ENCODE measurements around the gene USH1C. TPM values are rescaled to one million over a fixed set of nuclear protein-coding genes. Genes with fewer than 3 reads are reported as not detected.

USH1C gene
- total RNA-seq, 4 donors from 2014 or later = not detected

DNA sequence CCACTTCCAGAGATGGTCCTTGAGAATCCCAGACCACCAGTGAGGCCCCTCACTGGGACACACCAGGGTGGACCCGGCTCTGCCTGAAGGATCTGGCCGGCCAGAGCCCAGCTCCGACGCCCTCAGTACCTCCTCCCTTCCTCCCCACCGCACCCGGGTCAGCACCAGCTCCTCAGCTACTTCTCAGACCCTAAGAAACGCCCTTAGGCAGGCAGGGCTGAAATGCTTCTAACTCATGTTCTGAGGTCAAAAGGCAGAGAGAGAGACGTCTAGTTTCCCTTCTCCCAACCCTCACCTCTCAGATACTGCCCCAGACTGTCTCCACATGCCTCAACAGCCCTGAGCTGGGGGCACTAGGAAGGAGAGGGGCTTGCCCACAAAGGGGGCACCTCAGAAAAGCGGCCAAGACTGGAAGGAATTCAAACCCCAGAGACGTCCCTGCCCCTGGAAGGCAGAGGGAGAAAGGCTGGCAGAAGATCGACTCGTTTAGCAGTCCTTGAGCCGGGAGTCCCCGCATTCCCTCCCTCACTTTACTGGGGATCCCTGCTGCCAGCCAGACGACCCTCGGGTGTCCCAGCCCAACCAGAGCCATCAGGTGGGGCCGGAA, 539 bp downstream of the USH1C start:
- H3K27me3 ChIP-seq = peaks cover 0 to 43% of the 10 kb centered on the region in 2 donors
- DNase-seq (ENCODE audit: low spot score in 2 of 2) = no peak
- TF ChIP-seq CTCF (IDR thresholded peaks at IDR 0.05) (no peak), EP300 (IDR thresholded peaks at IDR 0.05) (no peak), POLR2A (IDR thresholded peaks at IDR 0.05) (no peak)
- WGBS, 2 donors = 34 to 39% methylated on average over 14 to 15 of the region's 17 CpGs
- peaks cover 0 to 8% (median 0%) of the 10 kb centered on the region in 4 donors for H3K4me1 ChIP-seq
- peak overlapping the region in 1 of 4 donors; percentile 64 for H3K27ac ChIP-seq
- H3K36me3 ChIP-seq = no peaks in the 10 kb centered on the region
- H3K9me3 ChIP-seq = no peaks in the 10 kb centered on the region
- H3K4me3 ChIP-seq = peak overlapping the region in 2 of 4 donors; percentile 15 to 33

DNA sequence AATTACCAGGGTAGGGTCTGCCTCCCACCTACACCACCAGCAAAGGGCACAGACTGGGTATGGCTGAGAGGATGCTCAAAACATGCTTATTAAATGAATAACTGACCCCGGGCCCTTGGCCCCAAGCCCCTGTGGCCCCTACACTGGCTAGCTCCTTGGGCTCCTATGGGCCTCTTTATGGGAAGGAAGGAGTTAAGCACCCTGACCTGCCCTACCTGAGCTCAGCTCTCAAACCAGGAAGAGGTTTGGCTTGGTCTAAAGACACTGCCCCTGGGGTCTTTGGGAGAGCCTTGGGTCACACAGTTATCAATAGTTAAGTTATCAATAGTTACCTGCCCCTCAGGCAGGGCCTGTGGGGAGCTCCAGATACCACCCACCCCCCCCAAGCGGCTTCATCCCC, 1.2 kb downstream of the USH1C start:
- Histone ChIP-seq H3K4me3 (peak overlapping the region in 1 of 4 donors; percentile 33), H3K36me3 (no peaks in the 10 kb centered on the region), H3K4me1 (peaks cover 0 to 8% (median 0%) of the 10 kb centered on the region in 4 donors), H3K9me3 (no peaks in the 10 kb centered on the region), H3K27ac (peak overlapping the region in 1 of 4 donors; percentile 64), H3K27me3 (peaks cover 0 to 42% of the 10 kb centered on the region in 2 donors)
- DNase-seq (ENCODE audit: low spot score in 2 of 2) = no peak
- TF ChIP-seq EP300 (IDR thresholded peaks at IDR 0.05) = no peak
- TF ChIP-seq POLR2A (IDR thresholded peaks at IDR 0.05) = no peak
- no peak for TF ChIP-seq CTCF (IDR thresholded peaks at IDR 0.05)
- 89 to 93% methylated on average over 1 to 2 of the region's 2 CpGs for WGBS, 2 donors

- no peak for DNase-seq (ENCODE audit: low spot score in 2 of 2)
- peaks cover 0 to 34% of the 10 kb centered on the region in 2 donors for H3K27me3 ChIP-seq
These were observed 2.0 kb downstream of the USH1C start for GRCh38 chr11:17542249-17542648.

DNA sequence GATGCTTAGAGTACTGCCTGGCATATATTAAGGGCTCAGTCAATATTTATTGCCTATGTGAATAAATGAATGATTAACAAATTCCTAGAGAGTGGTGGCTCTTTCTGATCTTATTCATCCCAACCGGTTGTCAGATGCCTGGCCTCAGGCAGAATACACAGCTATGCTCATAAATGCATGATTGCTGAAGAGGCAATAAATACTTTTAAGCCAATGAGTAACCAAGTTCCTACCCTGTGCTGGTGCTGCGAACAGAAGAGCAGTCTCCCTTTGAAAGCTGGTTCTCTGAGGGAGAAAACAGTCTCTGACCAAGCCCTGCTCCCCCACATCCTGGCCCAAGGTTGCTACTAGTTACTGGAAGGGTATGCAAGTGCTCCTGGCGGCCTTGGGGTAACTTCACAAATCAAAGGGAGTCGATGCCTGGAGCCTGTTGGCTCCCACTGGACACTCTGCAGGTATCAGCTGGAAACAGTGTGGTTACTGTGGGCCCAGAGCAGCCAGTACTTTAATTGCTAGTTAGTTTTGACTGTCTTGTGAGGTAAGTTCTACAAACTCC, 2.8 kb downstream of the USH1C start:
- no peak for DNase-seq (ENCODE audit: low spot score in 2 of 2)
- no peak overlapping the region for H3K4me3 ChIP-seq
- H3K36me3 ChIP-seq = no peaks in the 10 kb centered on the region
- no peaks in the 10 kb centered on the region for H3K9me3 ChIP-seq
- peaks cover 0 to 8% (median 0%) of the 10 kb centered on the region in 4 donors for H3K4me1 ChIP-seq
- H3K27me3 ChIP-seq = peaks cover 0 to 27% of the 10 kb centered on the region in 2 donors
- 66 to 69% methylated on average over 4 of the region's 4 CpGs for WGBS, 2 donors
- TF ChIP-seq CTCF (IDR thresholded peaks at IDR 0.05) = no peak
- TF ChIP-seq POLR2A (IDR thresholded peaks at IDR 0.05) = no peak
- no peak for TF ChIP-seq EP300 (IDR thresholded peaks at IDR 0.05)
- H3K27ac ChIP-seq = no peak overlapping the region

More at GRCh38 chr11:17542249-17542648, 2.0 kb downstream of the USH1C start:
- peaks cover 0 to 8% (median 0%) of the 10 kb centered on the region in 4 donors for H3K4me1 ChIP-seq
- no peak overlapping the region for H3K4me3 ChIP-seq
- peak overlapping the region in 1 of 4 donors; percentile 64 for H3K27ac ChIP-seq
- TF ChIP-seq POLR2A (IDR thresholded peaks at IDR 0.05) (no peak), EP300 (IDR thresholded peaks at IDR 0.05) (no peak), CTCF (IDR thresholded peaks at IDR 0.05) (no peak)
- no peaks in the 10 kb centered on the region for H3K9me3 ChIP-seq
- WGBS, 2 donors = 86 to 95% methylated on average over 4 of the region's 4 CpGs
- no peaks in the 10 kb centered on the region for H3K36me3 ChIP-seq

GRCh38 chr11:17540807-17541206, 3.4 kb downstream of the USH1C start:
- Histone ChIP-seq H3K9me3 (no peaks in the 10 kb centered on the region), H3K36me3 (no peaks in the 10 kb centered on the region), H3K27me3 (peaks cover 0 to 21% of the 10 kb centered on the region in 2 donors), H3K4me3 (no peak overlapping the region), H3K27ac (no peak overlapping the region), H3K4me1 (peaks cover 0 to 8% (median 0%) of the 10 kb centered on the region in 4 donors)
- 88 to 92% methylated on average over 4 of the region's 4 CpGs for WGBS, 2 donors
- no peak for DNase-seq (ENCODE audit: low spot score in 2 of 2)
- TF ChIP-seq CTCF (IDR thresholded peaks at IDR 0.05) (no peak), POLR2A (IDR thresholded peaks at IDR 0.05) (no peak), EP300 (IDR thresholded peaks at IDR 0.05) (no peak)

Data from tibial nerve (tissue), 4 donors.